Uterus (tissue), 2 donors: ENCODE data around the gene SPANXA2.
"Not testable (repeated sequence)": the region's sequence is repeated elsewhere in the genome, so short reads cannot be mapped to it uniquely, and the experiment has no call there.

Experiments used
- CTCF ChIP-seq, 4 experiments: fragments of 200-600 bp in 2 of 4; fragments of 450-650 bp in 2 of 4; sonication (generic) in 2 of 4; IDR thresholded peaks; one replicate each; pipeline ENCODE4 v1.5.1; 2016 to 2019; ENCODE audit warnings: antibody characterized with exemption in 4 of 4, mild to moderate bottlenecking in 2 of 4, moderate library complexity in 1 of 4
- POLR2A ChIP-seq, 2 donors: fragments of 450-650 bp; IDR thresholded peaks; one replicate each; pipeline ENCODE4 v1.6.1; 2016; ENCODE audit warnings: antibody characterized with exemption in 2 of 2, mild to moderate bottlenecking in 1 of 2, moderate library complexity in 1 of 2

GRCh38 chrX:141589408-141589807 lies at the start of gene SPANXA2:
- not testable (repeated sequence) for TF ChIP-seq CTCF, POLR2A (IDR thresholded peaks at IDR 0.05)
